Ishikawa (cell line): ENCODE results near the gene GNL3.

ENCODE experiments used
- CEBPB ChIP-seq: IDR thresholded peaks from 2 replicates; pipeline ENCODE4 v1.6.1; 2012
- CREB1 ChIP-seq: IDR thresholded peaks from 2 replicates; pipeline ENCODE4 v1.6.1; 2012; ENCODE audit warnings: low read depth
- EGR1 ChIP-seq: IDR thresholded peaks from 2 replicates; pipeline ENCODE4 v1.6.1; 2012
- EP300 ChIP-seq: IDR thresholded peaks from 2 replicates; pipeline ENCODE4 v1.6.1; 2012; ENCODE audit warnings: borderline replicate concordance
- FOXM1 ChIP-seq: IDR thresholded peaks from 2 replicates; pipeline ENCODE4 v1.6.1; 2012; ENCODE audit warnings: low read depth, borderline replicate concordance
- MAX ChIP-seq: IDR thresholded peaks from 2 replicates; pipeline ENCODE4 v1.6.1; 2012
- NFIC ChIP-seq: IDR thresholded peaks from 2 replicates; pipeline ENCODE4 v1.6.1; 2012
- RAD21 ChIP-seq: IDR thresholded peaks from 2 replicates; pipeline ENCODE4 v1.6.1; 2012; ENCODE audit warnings: low read depth
- REST ChIP-seq: IDR thresholded peaks from 2 replicates; pipeline ENCODE4 v1.6.1; 2012; ENCODE audit warnings: low read depth, mild to moderate bottlenecking
- TAF1 ChIP-seq: IDR thresholded peaks from 2 replicates; pipeline ENCODE4 v1.6.1; 2012; ENCODE audit warnings: low read depth, mild to moderate bottlenecking
- TCF12 ChIP-seq: IDR thresholded peaks from 2 replicates; pipeline ENCODE4 v1.6.1; 2012; ENCODE audit warnings: low read depth
- TEAD4 ChIP-seq: IDR thresholded peaks from 2 replicates; pipeline ENCODE4 v1.6.1; 2012
- USF1 ChIP-seq: IDR thresholded peaks from 2 replicates; pipeline ENCODE4 v1.6.1; 2012
- YY1 ChIP-seq: IDR thresholded peaks from 2 replicates; pipeline ENCODE4 v1.6.1; 2012; ENCODE audit warnings: low read depth
- ZBTB7A ChIP-seq: IDR thresholded peaks from 2 replicates; pipeline ENCODE4 v1.6.1; 2012; ENCODE audit warnings: low read depth

GNL3 gene

GRCh38 chr3:52693071-52693470, 7.2 kb downstream of the GNL3 start:
- TF ChIP-seq CREB1, result no peak
- no peak for TF ChIP-seq TCF12
- no peak for TF ChIP-seq RAD21
- TF ChIP-seq EGR1, result no peak
- no peak for TF ChIP-seq CEBPB
- no peak for TF ChIP-seq EP300
- no peak for TF ChIP-seq TAF1
- TF ChIP-seq TEAD4, result no peak
- TF ChIP-seq MAX, result no peak

- TF ChIP-seq FOXM1, result no peak
These were observed 8.8 kb downstream of the GNL3 start for GRCh38 chr3:52694528-52695189.

GRCh38 chr3:52695798-52696671, 10.2 kb downstream of the GNL3 start:
- TF ChIP-seq CREB1, result no peak

GRCh38 chr3:52696830-52697631, 11.2 kb downstream of the GNL3 start:
- TF ChIP-seq RAD21, result no peak
- no peak for TF ChIP-seq TAF1
- TF ChIP-seq REST, result no peak
- no peak for TF ChIP-seq EP300
- TF ChIP-seq EGR1, result no peak
- TF ChIP-seq FOXM1, result no peak
- TF ChIP-seq NFIC, result no peak

GRCh38 chr3:52697632-52697965, 11.8 kb downstream of the GNL3 start:
- TF ChIP-seq USF1 (no peak), TAF1 (no peak), CREB1 (no peak), CEBPB (no peak), RAD21 (no peak), NFIC (no peak), ZBTB7A (no peak), TEAD4 (no peak), EGR1 (no peak), YY1 (no peak), EP300 (no peak), REST (no peak), FOXM1 (no peak), MAX (no peak), TCF12 (no peak)

- no peak for TF ChIP-seq EGR1
- no peak for TF ChIP-seq NFIC
- TF ChIP-seq YY1, result no peak
- TF ChIP-seq USF1, result no peak
- no peak for TF ChIP-seq RAD21
- TF ChIP-seq EP300, result no peak
- no peak for TF ChIP-seq ZBTB7A
- TF ChIP-seq MAX, result no peak
- no peak for TF ChIP-seq FOXM1
- no peak for TF ChIP-seq TCF12
- TF ChIP-seq TEAD4, result no peak
- TF ChIP-seq CREB1, result no peak
- no peak for TF ChIP-seq REST
- TF ChIP-seq TAF1, result no peak
- TF ChIP-seq CEBPB, result no peak
These were observed 17.5 kb downstream of the GNL3 start for GRCh38 chr3:52703341-52703740.
